Liver (tissue), 3 donors: ENCODE measurements around the gene NOTCH1.

ENCODE experiments used
- EGR1 ChIP-seq, 2 donors: IDR thresholded peaks; 2 replicates each; pipeline ENCODE4 v1.6.1; 2016 to 2018; ENCODE audit warnings: antibody characterized with exemption in 2 of 2, low read depth in 2 of 2
- FOXA1 ChIP-seq: IDR thresholded peaks from 2 replicates; pipeline ENCODE4 v1.6.1; 2016; ENCODE audit warnings: antibody characterized with exemption
- GABPA ChIP-seq, 2 donors: IDR thresholded peaks in 1 of 2; conservative IDR thresholded peaks in 1 of 2; 2 replicates each; pipeline ENCODE4 v1.6.1; 2016; ENCODE audit warnings: antibody characterized with exemption in 2 of 2, mild to moderate bottlenecking in 1 of 2, moderate library complexity in 1 of 2
- SP1 ChIP-seq: IDR thresholded peaks from 2 replicates; pipeline ENCODE4 v1.6.1; 2018; ENCODE audit warnings: antibody characterized with exemption, mild to moderate bottlenecking
- TF ChIP-seq, protein P1 (sequence below): fragments of 150-350 bp; IDR thresholded peaks from 2 replicates; pipeline ENCODE4 v1.5.1; 2017; ENCODE audit warnings: improper control_type of control experiment, low read depth, low read length; ENCODE audit not compliant: missing input control
- TF ChIP-seq, protein P2 (sequence below): IDR thresholded peaks from 2 replicates; pipeline ENCODE4 v1.6.1; 2016; ENCODE audit warnings: antibody characterized with exemption
- donor health status: healthy.
- donor health status: healthy.

DNA sequence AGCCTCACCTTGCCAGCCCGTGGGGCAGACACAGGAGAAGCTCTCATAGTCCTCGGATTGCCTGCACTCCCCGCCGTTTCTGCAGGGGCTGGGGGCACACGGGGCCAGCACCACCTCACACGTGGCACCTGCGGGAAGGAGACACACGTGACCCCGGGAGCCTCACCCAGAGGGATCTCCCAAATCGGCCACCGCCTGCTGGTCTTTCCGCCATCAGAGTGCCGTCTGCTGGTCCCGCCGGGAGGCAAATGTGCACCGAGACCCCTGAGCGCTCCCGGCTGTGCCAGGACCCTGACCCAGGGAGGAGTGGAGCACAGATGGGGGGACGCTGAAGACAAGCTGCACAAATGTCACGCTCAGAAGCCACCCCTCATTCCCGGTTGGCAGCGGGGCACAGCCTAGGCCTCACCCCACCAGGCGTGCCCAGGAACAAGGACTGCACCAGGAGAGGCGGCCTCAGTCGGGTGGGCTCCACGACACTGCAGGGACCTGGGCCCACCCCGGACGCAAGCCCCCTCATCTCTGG, 34.6 kb downstream of the NOTCH1 start:
- TF ChIP-seq, protein P1, sequence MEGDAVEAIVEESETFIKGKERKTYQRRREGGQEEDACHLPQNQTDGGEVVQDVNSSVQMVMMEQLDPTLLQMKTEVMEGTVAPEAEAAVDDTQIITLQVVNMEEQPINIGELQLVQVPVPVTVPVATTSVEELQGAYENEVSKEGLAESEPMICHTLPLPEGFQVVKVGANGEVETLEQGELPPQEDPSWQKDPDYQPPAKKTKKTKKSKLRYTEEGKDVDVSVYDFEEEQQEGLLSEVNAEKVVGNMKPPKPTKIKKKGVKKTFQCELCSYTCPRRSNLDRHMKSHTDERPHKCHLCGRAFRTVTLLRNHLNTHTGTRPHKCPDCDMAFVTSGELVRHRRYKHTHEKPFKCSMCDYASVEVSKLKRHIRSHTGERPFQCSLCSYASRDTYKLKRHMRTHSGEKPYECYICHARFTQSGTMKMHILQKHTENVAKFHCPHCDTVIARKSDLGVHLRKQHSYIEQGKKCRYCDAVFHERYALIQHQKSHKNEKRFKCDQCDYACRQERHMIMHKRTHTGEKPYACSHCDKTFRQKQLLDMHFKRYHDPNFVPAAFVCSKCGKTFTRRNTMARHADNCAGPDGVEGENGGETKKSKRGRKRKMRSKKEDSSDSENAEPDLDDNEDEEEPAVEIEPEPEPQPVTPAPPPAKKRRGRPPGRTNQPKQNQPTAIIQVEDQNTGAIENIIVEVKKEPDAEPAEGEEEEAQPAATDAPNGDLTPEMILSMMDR: no peak
- TF ChIP-seq FOXA1 (no peak), SP1 (no peak), GABPA (IDR thresholded peaks at IDR 0.05 in 1 of 2, conservative IDR thresholded peaks at IDR 0.05 in 1 of 2) (no peak), EGR1 (IDR thresholded peaks at IDR 0.05; ENCODE audit: low read depth in 2 of 2) (no peak)
- TF ChIP-seq, protein P2, sequence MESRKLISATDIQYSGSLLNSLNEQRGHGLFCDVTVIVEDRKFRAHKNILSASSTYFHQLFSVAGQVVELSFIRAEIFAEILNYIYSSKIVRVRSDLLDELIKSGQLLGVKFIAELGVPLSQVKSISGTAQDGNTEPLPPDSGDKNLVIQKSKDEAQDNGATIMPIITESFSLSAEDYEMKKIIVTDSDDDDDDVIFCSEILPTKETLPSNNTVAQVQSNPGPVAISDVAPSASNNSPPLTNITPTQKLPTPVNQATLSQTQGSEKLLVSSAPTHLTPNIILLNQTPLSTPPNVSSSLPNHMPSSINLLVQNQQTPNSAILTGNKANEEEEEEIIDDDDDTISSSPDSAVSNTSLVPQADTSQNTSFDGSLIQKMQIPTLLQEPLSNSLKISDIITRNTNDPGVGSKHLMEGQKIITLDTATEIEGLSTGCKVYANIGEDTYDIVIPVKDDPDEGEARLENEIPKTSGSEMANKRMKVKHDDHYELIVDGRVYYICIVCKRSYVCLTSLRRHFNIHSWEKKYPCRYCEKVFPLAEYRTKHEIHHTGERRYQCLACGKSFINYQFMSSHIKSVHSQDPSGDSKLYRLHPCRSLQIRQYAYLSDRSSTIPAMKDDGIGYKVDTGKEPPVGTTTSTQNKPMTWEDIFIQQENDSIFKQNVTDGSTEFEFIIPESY: no peak
